SU-DHL-6 (cell line): ENCODE measurements around the gene ZNF335.
A peak's percentile ranks its signal among the peaks of the same experiment; 100 is the strongest.

ENCODE experiments used
- H2AFZ ChIP-seq: fragments of 200-600 bp; sonication (generic); 2 replicates; pipeline ENCODE4 v1.6.1; 2014; ENCODE audit warnings: low read depth, mild to moderate bottlenecking, moderate library complexity, mixed read lengths, antibody characterized with exemption, low read length; ENCODE audit not compliant: severe bottlenecking
- H3F3A ChIP-seq: fragments of 200-600 bp; shearing (Covaris generic); 2 replicates; pipeline ENCODE4 v1.6.0; 2016; ENCODE audit warnings: antibody characterized with exemption, mild to moderate bottlenecking; ENCODE audit not compliant: insufficient read depth
- H3K27ac ChIP-seq: fragments of 200-600 bp; sonication (generic); 2 replicates; pipeline ENCODE4 v1.5.1; 2016; ENCODE audit warnings: low read depth, mild to moderate bottlenecking, low read length, moderate library complexity, mixed read lengths
- H3K27me3 ChIP-seq: fragments of 200-600 bp; sonication (generic), shearing (Covaris generic); 2 replicates; pipeline ENCODE4 v1.6.0; 2014; ENCODE audit warnings: mild to moderate bottlenecking, low read length
- H3K36me3 ChIP-seq: fragments of 200-600 bp; sonication (generic); 2 replicates; pipeline ENCODE4 v1.6.1; 2014; ENCODE audit warnings: mild to moderate bottlenecking, low read length, mixed read lengths
- H3K4me2 ChIP-seq: fragments of 300-600, 200-600 bp; shearing (Covaris generic), sonication (generic); 2 replicates; pipeline ENCODE4 v1.6.0; 2014; ENCODE audit warnings: low read length, low read depth, mild to moderate bottlenecking; ENCODE audit not compliant: poor library complexity, severe bottlenecking
- H3K4me3 ChIP-seq: fragments of 200-600 bp; sonication (generic); 2 replicates; pipeline ENCODE4 v1.5.1; 2014; ENCODE audit warnings: antibody characterized with exemption, low read length, mild to moderate bottlenecking, mixed read lengths; ENCODE audit not compliant: insufficient read depth, poor library complexity, severe bottlenecking
- H3K79me2 ChIP-seq: fragments of 200-600 bp; sonication (generic); 2 replicates; pipeline ENCODE4 v1.6.1; 2014; ENCODE audit warnings: mild to moderate bottlenecking, low read length, moderate library complexity; ENCODE audit not compliant: insufficient read depth
- H3K9ac ChIP-seq: fragments of 200-600 bp; sonication (generic); 2 replicates; pipeline ENCODE4 v1.7.0; 2014; ENCODE audit warnings: mild to moderate bottlenecking, low read length
- H3K9me2 ChIP-seq: fragments of 200-600 bp; sonication (generic); replicated peaks from 2 replicates; pipeline ENCODE4 v1.6.1; 2014; ENCODE audit warnings: low read length; ENCODE audit not compliant: insufficient read depth
- H3K9me3 ChIP-seq: fragments of 200-600 bp; sonication (generic); 2 replicates; pipeline ENCODE4 v1.6.1; 2014; ENCODE audit warnings: low read length, mixed read lengths; ENCODE audit not compliant: insufficient read depth
- H4K20me1 ChIP-seq: fragments of 200-600 bp; sonication (generic); 2 replicates; pipeline ENCODE4 v1.6.1; 2014; ENCODE audit warnings: low read depth, mild to moderate bottlenecking, antibody characterized with exemption, low read length, moderate library complexity, mixed read lengths
- EZH2phosphoT487 ChIP-seq: fragments of 200-600 bp; sonication (generic), shearing (Covaris generic); conservative IDR thresholded peaks from 2 replicates; pipeline ENCODE4 v1.6.1; 2018; ENCODE audit warnings: mild to moderate bottlenecking, antibody characterized with exemption, low read length, moderate library complexity, mixed read lengths
- TF ChIP-seq, protein P1 (sequence below): fragments of 200-600 bp; sonication (generic); IDR thresholded peaks from one replicate; pipeline ENCODE4 v1.5.1; 2017; ENCODE audit warnings: antibody characterized with exemption, mild to moderate bottlenecking, low read length, moderate library complexity; ENCODE audit not compliant: insufficient read depth, poor library complexity, severe bottlenecking

ZNF335 gene

DNA sequence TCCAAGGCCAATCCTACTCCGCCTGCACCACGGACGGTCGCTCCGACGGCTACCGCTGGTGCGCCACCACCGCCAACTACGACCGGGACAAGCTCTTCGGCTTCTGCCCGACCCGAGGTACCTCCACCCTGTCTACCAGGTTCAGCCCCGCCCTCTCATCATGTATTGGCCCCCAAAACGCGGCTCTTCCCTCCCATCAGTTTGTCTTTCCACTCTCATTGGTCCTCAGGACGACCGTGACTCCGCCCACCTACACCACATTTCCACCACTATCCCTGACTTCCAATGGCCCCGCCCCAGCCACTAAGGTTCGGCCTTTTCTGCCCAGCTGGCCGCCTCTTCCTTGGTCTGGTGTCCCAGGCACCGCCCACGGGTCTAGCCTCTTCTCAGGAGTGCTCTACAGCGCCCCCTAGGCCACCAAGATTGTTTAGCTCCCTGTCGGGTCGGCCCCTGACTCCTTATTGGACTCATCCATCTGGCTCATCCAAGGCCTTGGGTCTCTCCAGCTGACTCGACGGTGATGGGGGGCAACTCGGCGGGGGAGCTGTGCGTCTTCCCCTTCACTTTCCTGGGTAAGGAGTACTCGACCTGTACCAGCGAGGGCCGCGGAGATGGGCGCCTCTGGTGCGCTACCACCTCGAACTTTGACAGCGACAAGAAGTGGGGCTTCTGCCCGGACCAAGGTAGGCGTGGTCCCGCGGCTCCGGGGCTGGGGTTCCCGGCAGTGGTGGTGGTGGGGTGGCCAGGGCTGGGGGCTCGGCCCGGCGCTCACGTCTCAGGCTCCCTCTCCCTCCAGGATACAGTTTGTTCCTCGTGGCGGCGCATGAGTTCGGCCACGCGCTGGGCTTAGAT is 39.9 kb upstream of the ZNF335 start:
- no peaks in the 10 kb centered on the region for H3K36me3 ChIP-seq
- no peaks in the 10 kb centered on the region for H3K9me3 ChIP-seq
- H3K27ac ChIP-seq, result no peak overlapping the region
- no peak overlapping the region for H3K9ac ChIP-seq
- no peak overlapping the region for H2AFZ ChIP-seq
- H3K27me3 ChIP-seq, result no peaks in the 10 kb centered on the region
- H3K9me2 ChIP-seq, result no peaks in the 10 kb centered on the region
- H3K79me2 ChIP-seq, result no peaks in the 10 kb centered on the region
- TF ChIP-seq, protein P1, sequence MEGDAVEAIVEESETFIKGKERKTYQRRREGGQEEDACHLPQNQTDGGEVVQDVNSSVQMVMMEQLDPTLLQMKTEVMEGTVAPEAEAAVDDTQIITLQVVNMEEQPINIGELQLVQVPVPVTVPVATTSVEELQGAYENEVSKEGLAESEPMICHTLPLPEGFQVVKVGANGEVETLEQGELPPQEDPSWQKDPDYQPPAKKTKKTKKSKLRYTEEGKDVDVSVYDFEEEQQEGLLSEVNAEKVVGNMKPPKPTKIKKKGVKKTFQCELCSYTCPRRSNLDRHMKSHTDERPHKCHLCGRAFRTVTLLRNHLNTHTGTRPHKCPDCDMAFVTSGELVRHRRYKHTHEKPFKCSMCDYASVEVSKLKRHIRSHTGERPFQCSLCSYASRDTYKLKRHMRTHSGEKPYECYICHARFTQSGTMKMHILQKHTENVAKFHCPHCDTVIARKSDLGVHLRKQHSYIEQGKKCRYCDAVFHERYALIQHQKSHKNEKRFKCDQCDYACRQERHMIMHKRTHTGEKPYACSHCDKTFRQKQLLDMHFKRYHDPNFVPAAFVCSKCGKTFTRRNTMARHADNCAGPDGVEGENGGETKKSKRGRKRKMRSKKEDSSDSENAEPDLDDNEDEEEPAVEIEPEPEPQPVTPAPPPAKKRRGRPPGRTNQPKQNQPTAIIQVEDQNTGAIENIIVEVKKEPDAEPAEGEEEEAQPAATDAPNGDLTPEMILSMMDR, result peak; percentile 53
- TF ChIP-seq EZH2phosphoT487, result no peak
- H3K4me2 ChIP-seq, result no peak overlapping the region
- no peaks in the 10 kb centered on the region for H4K20me1 ChIP-seq
- H3F3A ChIP-seq, result no peaks in the 10 kb centered on the region
- no peak overlapping the region for H3K4me3 ChIP-seq

DNA sequence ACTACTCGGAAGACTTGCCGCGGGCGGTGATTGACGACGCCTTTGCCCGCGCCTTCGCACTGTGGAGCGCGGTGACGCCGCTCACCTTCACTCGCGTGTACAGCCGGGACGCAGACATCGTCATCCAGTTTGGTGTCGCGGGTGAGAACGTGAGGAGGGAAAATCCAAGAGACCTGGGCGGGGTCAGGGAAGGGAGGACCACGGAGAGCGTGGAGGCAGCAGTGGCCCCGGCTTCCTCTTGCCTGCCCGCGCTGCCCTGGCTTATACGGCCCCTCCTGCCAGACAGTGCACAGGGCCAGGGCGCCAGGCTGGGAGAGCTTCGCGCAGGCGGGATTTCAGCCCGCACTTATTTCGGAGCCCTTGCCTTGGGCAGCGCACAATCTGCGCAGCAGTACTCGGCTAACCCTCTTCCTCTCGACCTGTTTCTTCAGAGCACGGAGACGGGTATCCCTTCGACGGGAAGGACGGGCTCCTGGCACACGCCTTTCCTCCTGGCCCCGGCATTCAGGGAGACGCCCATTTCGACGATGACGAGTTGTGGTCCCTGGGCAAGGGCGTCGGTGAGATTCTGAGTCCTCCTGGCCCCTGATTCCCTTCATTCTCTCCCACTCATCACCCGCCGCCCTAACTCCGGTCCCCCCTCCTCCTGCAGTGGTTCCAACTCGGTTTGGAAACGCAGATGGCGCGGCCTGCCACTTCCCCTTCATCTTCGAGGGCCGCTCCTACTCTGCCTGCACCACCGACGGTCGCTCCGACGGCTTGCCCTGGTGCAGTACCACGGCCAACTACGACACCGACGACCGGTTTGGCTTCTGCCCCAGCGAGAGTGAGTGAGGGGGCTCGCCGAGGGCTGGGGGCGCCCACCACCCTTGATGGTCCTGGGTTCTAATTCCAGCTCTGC is 38.7 kb upstream of the ZNF335 start:
- no peaks in the 10 kb centered on the region for H3F3A ChIP-seq
- no peaks in the 10 kb centered on the region for H4K20me1 ChIP-seq
- H3K79me2 ChIP-seq, result no peaks in the 10 kb centered on the region
- H3K9me2 ChIP-seq, result no peaks in the 10 kb centered on the region
- no peaks in the 10 kb centered on the region for H3K36me3 ChIP-seq
- TF ChIP-seq, protein P1, result no peak
- TF ChIP-seq EZH2phosphoT487, result no peak
- no peak overlapping the region for H2AFZ ChIP-seq
- no peaks in the 10 kb centered on the region for H3K27me3 ChIP-seq
- no peak overlapping the region for H3K4me3 ChIP-seq
- H3K4me2 ChIP-seq, result no peak overlapping the region
- no peak overlapping the region for H3K27ac ChIP-seq
- H3K9me3 ChIP-seq, result no peaks in the 10 kb centered on the region
- no peak overlapping the region for H3K9ac ChIP-seq

GRCh38 chr20:46009816-46010215 is 37.8 kb upstream of the ZNF335 start:
- H3K9ac ChIP-seq, result no peak overlapping the region
- no peak overlapping the region for H2AFZ ChIP-seq
- H3K4me2 ChIP-seq, result no peak overlapping the region
- no peaks in the 10 kb centered on the region for H3K79me2 ChIP-seq
- no peaks in the 10 kb centered on the region for H3K9me3 ChIP-seq
- H3K36me3 ChIP-seq, result no peaks in the 10 kb centered on the region
- H3F3A ChIP-seq, result no peaks in the 10 kb centered on the region
- H3K27me3 ChIP-seq, result no peaks in the 10 kb centered on the region
- H3K4me3 ChIP-seq, result no peak overlapping the region
- TF ChIP-seq, protein P1, result no peak
- TF ChIP-seq EZH2phosphoT487, result no peak
- no peak overlapping the region for H3K27ac ChIP-seq
- H4K20me1 ChIP-seq, result no peaks in the 10 kb centered on the region
- H3K9me2 ChIP-seq, result no peaks in the 10 kb centered on the region
